Hindlimb muscle (tissue), 1 donor: ENCODE measurements around the gene MPRIP. TPM values are rescaled to one million over a fixed set of nuclear protein-coding genes. Genes with fewer than 3 reads are reported as not detected.
"Not testable (repeated sequence)": the region's sequence is repeated elsewhere in the genome, so short reads cannot be mapped to it uniquely, and the experiment has no call there.

Experiments
- DNase-seq: peaks from one replicate; pipeline ENCODE4 v3.0.0-alpha.2; 2013
- polyA plus RNA-seq: library from polyadenylated mRNA; unstranded; fragments of 120-200 nt; gene quantifications from one replicate; pipeline ENCODE4 v1.2.1, GENCODE V29; 2013; ENCODE audit not compliant: insufficient read length

MPRIP gene
- polyA plus RNA-seq, 1 donor: 228 TPM

GRCh38 chr17:17172001-17172939 lies 130.0 kb downstream of the MPRIP start:
- DNase-seq: no peak

GRCh38 chr17:17172990-17173389 lies 130.7 kb downstream of the MPRIP start:
- DNase-seq: no peak

GRCh38 chr17:17173921-17174320 lies 131.7 kb downstream of the MPRIP start:
- DNase-seq: no peak

GRCh38 chr17:17175340-17175739 lies 133.1 kb downstream of the MPRIP start:
- no peak for DNase-seq

- DNase-seq: no peak
Measured at GRCh38 chr17:17175917-17176316, 133.7 kb downstream of the MPRIP start.

- no peak for DNase-seq
Measured at GRCh38 chr17:17176341-17176740, 134.1 kb downstream of the MPRIP start.

GRCh38 chr17:17177176-17177575 lies 134.9 kb downstream of the MPRIP start:
- no peak for DNase-seq

GRCh38 chr17:17179371-17179827 lies 137.1 kb downstream of the MPRIP start:
- DNase-seq: no peak

- DNase-seq: no peak
Measured at GRCh38 chr17:17180141-17180603, 137.9 kb downstream of the MPRIP start.

GRCh38 chr17:17180741-17181525 lies 138.7 kb downstream of the MPRIP start:
- DNase-seq: no peak

- DNase-seq: no peak
Measured at GRCh38 chr17:17181666-17182597, 139.7 kb downstream of the MPRIP start.

GRCh38 chr17:17182598-17183136 lies 140.4 kb downstream of the MPRIP start:
- no peak for DNase-seq

GRCh38 chr17:17183744-17184143 lies 141.5 kb downstream of the MPRIP start:
- no peak for DNase-seq

- DNase-seq: not testable (repeated sequence)
Measured at GRCh38 chr17:17184985-17185757, 142.9 kb downstream of the MPRIP start.

GRCh38 chr17:17186051-17186450 lies 143.8 kb downstream of the MPRIP start:
- no peak for DNase-seq

- no peak for DNase-seq
Measured at GRCh38 chr17:17186551-17187505, 144.6 kb downstream of the MPRIP start.

- no peak for DNase-seq
Measured at GRCh38 chr17:17188586-17188985, 146.3 kb downstream of the MPRIP start.

- DNase-seq: no peak
Measured at GRCh38 chr17:17189559-17189958, 147.3 kb downstream of the MPRIP start.

- no peak for DNase-seq
Measured at GRCh38 chr17:17190188-17190587, 147.9 kb downstream of the MPRIP start.

- no peak for DNase-seq
Measured at GRCh38 chr17:17191346-17191792, 149.1 kb downstream of the MPRIP start.
